Nephron progenitor cell (in vitro differentiated cells): ENCODE results near the gene IVD.
A peak's percentile ranks its signal among the peaks of the same experiment; 100 is the strongest.

ENCODE experiments used
- DNase-seq: peaks from one replicate; pipeline ENCODE4 v3.0.0; 2021
- H3K27ac Mint-ChIP-seq: 2 replicates; pipeline ENCODE4 v1.8.0; 2021; ENCODE audit warnings: mild to moderate bottlenecking, moderate library complexity, mixed read lengths
- H3K27me3 Mint-ChIP-seq: 2 replicates; pipeline ENCODE4 v1.8.0; 2021; ENCODE audit warnings: mild to moderate bottlenecking, low read depth, mixed read lengths; ENCODE audit not compliant: poor library complexity
- H3K36me3 Mint-ChIP-seq: 2 replicates; pipeline ENCODE4 v1.8.0; 2021; ENCODE audit warnings: low read depth, mixed read lengths
- H3K4me1 Mint-ChIP-seq: 2 replicates; pipeline ENCODE4 v1.8.0; 2021; ENCODE audit warnings: mixed read lengths
- H3K4me3 Mint-ChIP-seq: 2 replicates; pipeline ENCODE4 v1.8.0; 2021; ENCODE audit warnings: mild to moderate bottlenecking, moderate library complexity, mixed read lengths
- H3K9me3 Mint-ChIP-seq: 2 replicates; pipeline ENCODE4 v1.8.0; 2021; ENCODE audit warnings: mild to moderate bottlenecking, moderate library complexity, mixed read lengths
- CTCF ChIP-seq: fragments of 200-600 bp; sonication (generic); IDR thresholded peaks from 2 replicates; pipeline ENCODE4 v1.5.0; 2021; ENCODE audit warnings: antibody characterized with exemption

The IVD gene

GRCh38 chr15:40446144-40446543 is 40.5 kb downstream of the IVD start:
- H3K9me3 Mint-ChIP-seq: no peaks in the 10 kb centered on the region
- peaks cover 4% of the 10 kb centered on the region for H3K36me3 Mint-ChIP-seq
- H3K27ac Mint-ChIP-seq: no peak overlapping the region
- no peak for TF ChIP-seq CTCF
- peak overlapping the region; percentile 68 for H3K4me3 Mint-ChIP-seq
- H3K4me1 Mint-ChIP-seq: peaks cover 61% of the 10 kb centered on the region
- no peak for DNase-seq
- H3K27me3 Mint-ChIP-seq: peaks cover 3% of the 10 kb centered on the region

DNA sequence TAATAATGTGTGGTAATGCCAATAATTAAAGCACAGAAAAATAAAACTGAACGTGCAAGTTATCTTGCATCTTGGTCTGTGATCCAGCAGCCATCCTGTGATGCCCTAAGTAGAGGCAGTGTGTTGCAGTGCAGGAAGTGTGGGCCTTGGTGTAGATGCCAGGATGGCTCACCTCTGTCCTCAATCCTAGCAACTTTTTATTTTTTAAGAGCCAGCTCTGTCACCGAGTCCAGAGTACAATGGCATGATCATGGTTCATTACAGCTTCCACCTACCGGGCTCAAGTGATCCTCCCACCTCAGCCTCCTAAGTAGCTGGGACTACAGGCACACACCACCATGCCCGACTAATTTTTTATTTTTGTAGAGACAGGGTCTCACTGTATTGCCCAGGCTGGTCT is 42.8 kb downstream of the IVD start:
- Mint-ChIP-seq H3K9me3 (no peaks in the 10 kb centered on the region), H3K36me3 (peaks cover 4% of the 10 kb centered on the region), H3K27me3 (no peaks in the 10 kb centered on the region), H3K4me3 (no peak overlapping the region), H3K4me1 (peaks cover 72% of the 10 kb centered on the region), H3K27ac (no peak overlapping the region)
- no peak for TF ChIP-seq CTCF
- DNase-seq: no peak

DNA sequence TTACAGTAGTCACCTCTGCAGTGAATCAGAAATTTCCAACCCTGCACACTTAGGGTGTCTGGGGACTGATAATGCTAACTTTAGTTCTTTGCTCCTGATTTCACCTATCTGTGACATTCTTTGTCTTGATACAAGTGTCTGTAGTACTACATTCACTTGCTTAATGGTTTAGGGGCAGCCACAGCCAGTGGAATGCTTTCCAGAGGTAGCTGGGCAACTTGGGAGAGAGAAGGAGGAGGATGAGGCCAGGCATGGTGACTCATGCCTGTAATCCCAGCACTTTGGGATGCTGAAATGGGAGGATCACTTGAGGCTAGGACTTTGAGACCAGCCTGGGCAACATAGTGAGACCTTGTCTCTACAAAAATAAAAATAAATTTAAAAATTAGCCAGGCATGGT is 43.7 kb downstream of the IVD start:
- Mint-ChIP-seq H3K27ac (no peak overlapping the region), H3K36me3 (peaks cover 4% of the 10 kb centered on the region), H3K27me3 (no peaks in the 10 kb centered on the region), H3K9me3 (no peaks in the 10 kb centered on the region), H3K4me1 (peaks cover 72% of the 10 kb centered on the region), H3K4me3 (no peak overlapping the region)
- no peak for TF ChIP-seq CTCF
- no peak for DNase-seq

GRCh38 chr15:40450047-40450446 is 44.5 kb downstream of the IVD start:
- Mint-ChIP-seq H3K9me3 (no peaks in the 10 kb centered on the region), H3K4me1 (peaks cover 72% of the 10 kb centered on the region), H3K27ac (no peak overlapping the region), H3K36me3 (peaks cover 4% of the 10 kb centered on the region), H3K27me3 (no peaks in the 10 kb centered on the region), H3K4me3 (no peak overlapping the region)
- TF ChIP-seq CTCF: no peak
- DNase-seq: no peak

- Mint-ChIP-seq H3K4me3 (no peak overlapping the region), H3K27me3 (no peaks in the 10 kb centered on the region), H3K27ac (no peak overlapping the region), H3K36me3 (peaks cover 4% of the 10 kb centered on the region), H3K9me3 (no peaks in the 10 kb centered on the region), H3K4me1 (peaks cover 72% of the 10 kb centered on the region)
- no peak for DNase-seq
- TF ChIP-seq CTCF: no peak
These were observed 46.0 kb downstream of the IVD start for GRCh38 chr15:40451527-40452158.
